Measurements from ENCODE around the gene WDR4.
"Not testable (repeated sequence)": the region's sequence is repeated elsewhere in the genome, so short reads cannot be mapped to it uniquely, and the experiment has no call there.

Gene WDR4

GRCh38 chr21:42809577-42810475 is 69.5 kb downstream of the WDR4 start:
- no peak for DNase-seq

DNA sequence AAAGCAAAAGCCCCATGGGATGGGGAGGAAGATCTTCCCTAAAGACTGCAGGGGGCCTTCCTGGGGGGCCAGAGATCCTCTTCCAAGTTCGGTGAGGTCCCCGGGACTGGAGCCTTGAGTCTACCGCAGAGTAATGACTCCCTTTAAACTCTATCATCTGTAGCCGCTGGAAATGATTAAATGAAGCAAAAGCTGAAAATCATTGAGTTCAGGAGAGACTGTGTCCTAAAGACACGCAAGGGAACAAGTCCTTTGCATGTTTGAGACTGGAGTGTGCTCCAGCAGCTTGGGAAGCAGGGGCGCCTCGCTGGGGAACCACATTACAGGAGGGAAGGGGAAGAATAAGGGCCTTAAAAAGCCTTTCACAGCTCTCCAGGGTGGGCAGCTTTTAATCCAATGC is 70.2 kb downstream of the WDR4 start:
- DNase-seq: no peak

- no peak for DNase-seq
Measured at GRCh38 chr21:42807938-42808613, 71.3 kb downstream of the WDR4 start.

DNA sequence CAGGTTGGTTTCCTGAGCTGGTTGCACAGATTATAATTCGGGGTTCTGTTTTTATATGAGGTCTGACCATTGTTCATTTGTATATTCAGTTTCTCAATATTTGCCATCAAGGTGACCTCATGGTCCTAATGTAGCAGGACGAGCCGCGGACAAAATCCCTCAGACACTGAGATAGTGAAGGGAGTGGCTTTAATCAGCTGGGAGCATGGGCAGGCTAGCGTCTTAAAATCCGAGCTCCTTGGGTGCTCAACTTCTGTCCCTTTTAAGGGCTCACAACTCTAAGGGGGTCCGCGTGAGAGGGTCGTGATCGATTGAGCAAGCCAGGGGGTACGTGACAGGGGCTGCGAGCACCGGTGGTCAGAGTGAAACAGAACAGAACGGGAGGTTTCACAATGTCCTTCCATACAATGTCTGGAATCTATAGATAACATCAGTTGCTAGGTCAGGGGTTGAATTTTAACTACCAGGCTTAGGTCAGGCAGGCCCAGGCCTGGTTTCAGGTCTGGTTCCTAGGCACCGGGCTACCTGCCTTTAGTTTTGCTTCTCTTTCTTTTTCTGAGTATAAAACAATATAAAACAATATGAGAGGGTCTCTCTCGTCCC is 71.9 kb downstream of the WDR4 start:
- DNase-seq: not testable (repeated sequence)

DNA sequence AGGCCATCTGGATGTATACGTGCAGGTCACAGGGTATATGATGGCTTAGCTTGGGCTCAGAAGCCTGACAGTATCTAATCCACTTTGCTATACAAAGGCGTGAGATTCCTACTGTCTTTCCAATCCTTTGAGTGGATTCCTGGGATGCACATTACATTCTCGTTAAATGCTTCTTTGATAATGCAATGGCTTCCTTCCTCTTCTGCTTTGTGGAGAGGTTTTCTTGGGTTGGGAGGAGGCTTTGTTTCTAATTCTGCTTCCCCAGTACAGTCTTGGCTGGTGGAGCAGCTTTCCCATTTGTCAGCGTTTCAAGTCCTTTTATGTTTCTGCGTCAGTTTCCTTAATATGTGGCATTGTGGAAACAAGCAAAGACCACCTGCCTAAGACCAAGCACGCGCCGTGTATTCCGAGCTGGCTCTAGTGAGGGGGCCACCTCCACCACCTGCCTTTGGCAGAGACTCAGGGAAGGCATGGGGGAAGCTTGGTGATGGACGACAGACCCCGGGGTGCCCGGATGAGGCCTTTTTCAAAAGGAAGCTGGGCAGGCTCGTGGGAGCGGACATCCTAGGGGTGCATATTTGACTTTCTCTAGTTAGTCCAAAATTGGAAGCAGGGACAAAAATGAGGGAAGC is 72.7 kb downstream of the WDR4 start:
- no peak for DNase-seq

GRCh38 chr21:42801616-42802015 is 77.7 kb downstream of the WDR4 start:
- DNase-seq: not testable (repeated sequence)

GRCh38 chr21:42799948-42800347 is 79.4 kb downstream of the WDR4 start:
- no peak for DNase-seq

DNA sequence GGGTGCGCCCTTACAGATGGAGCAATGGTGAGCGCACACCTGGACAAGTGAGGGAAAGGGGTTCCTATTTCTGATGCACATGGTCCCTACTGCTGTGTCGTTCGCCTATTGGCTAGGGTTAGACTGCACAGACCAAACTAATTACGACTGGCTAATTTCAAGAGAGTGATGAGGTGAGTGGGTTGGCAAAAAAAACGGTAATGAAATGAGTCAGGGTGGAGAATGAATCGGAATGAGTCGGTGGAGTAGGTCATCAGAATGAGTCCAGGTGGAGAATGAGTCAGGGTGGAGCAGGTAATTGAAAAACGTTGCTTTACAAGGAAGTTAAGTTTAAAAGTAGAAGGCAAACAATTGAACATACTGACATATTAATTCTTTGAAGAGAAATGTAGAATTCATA is 79.8 kb downstream of the WDR4 start:
- no peak for DNase-seq

All from stimulated activated naive CD4-positive, alpha-beta T cell treated with Interleukin-2 at 50 U/mL for 16 hours (primary cell).